Colonic mucosa (tissue), 4 donors: ENCODE measurements around the gene CEBPG. TPM values are rescaled to one million over a fixed set of nuclear protein-coding genes. Genes with fewer than 3 reads are reported as not detected.

ENCODE experiments used
- DNase-seq: peaks from one replicate; pipeline ENCODE4 v3.0.0-alpha.2; 2020
- H3K27ac ChIP-seq: fragments of 200-600 bp; one replicate; pipeline ENCODE4 v1.8.0; 2021
- H3K27me3 ChIP-seq: fragments of 200-600 bp; one replicate; pipeline ENCODE4 v1.8.0; 2021
- H3K36me3 ChIP-seq: fragments of 200-600 bp; one replicate; pipeline ENCODE4 v1.8.0; 2021
- H3K4me1 ChIP-seq: fragments of 200-600 bp; one replicate; pipeline ENCODE4 v1.8.0; 2021; ENCODE audit warnings: mild to moderate bottlenecking
- H3K4me3 ChIP-seq: fragments of 200-600 bp; one replicate; pipeline ENCODE4 v1.8.0; 2021
- H3K9ac ChIP-seq, 2 donors: one replicate each; pipeline ENCODE4 v1.7.0; 2013; ENCODE audit warnings: control low read depth in 2 of 2, low read depth in 2 of 2, low read length in 2 of 2
- H3K9me3 ChIP-seq: fragments of 200-600 bp; one replicate; pipeline ENCODE4 v1.8.0; 2021
- intact Hi-C: fragments of 100-400 bp; cut with DNase I; formaldehyde crosslinking; loops from one replicate; pipeline ENCODE4 v1.14.1; 2022
- total RNA-seq, 2 donors: library from RNA; stranded (reverse); fragmentation: NEBNext Ultra II Directional in 1 of 2; extraction: Animal tissue kit (Norgen Biotek cat#: 25700) in 1 of 2; gene quantifications; one replicate each; pipeline ENCODE4 v1.2.1, GENCODE V29; 2021
- TF ChIP-seq, protein P1 (sequence below): fragments of 200-600 bp; IDR thresholded peaks from one replicate; pipeline ENCODE4 v1.8.0; 2022; ENCODE audit warnings: antibody characterized with exemption, mild to moderate bottlenecking
- donor health status: healthy.
- donor health status: DM: no; HTN: no; CAD: no.
- donor health status: DM: no; HTN: no; CAD: no.

Gene CEBPG
- total RNA-seq, 2 donors from 2014 or later, result 62.1 to 72.3 TPM

DNA sequence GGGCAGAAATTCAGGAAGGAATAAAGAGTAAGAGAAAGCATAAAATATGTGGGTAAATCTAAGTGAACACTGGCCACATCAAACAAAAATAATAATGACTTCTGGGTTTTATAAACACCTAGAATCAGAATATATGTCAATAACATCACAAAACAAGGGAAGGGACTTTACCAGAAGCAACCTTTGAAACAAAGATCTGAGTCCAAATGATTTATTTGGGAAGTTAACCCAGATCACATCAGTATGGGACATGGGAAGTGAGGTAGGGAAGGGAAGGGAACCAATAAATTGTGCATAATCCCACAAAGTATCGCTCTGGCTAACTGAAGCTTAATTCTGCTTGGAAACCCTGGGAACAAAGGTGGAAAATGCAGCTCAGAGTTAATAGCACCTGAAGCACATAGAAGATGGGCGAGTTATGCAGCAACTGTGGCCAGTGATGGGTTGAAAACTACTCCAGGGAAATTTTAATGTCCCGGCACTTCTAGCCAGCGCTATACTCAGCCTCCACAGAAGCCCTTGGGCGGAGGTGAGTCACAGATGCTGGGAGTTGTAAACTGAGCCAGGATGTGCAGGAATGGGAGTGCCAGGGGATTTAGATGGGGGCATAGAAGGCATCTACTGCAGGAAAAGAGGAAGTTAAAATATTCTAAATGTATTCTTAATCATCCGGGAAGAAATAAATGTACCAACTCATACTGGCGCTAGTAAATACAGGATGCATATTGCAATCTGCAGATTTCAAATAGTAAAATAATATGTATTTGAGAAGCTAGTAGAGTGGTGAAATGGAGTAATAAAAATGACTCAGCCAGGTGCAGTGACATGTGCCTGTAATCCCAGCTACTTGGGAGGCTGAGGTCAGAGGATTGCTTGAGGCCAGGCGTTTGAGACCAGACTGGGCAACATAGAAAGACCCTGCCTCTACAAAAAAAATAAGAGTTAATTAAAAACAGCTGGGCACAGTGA, 34.2 kb upstream of the CEBPG start:
- Histone ChIP-seq H3K27ac (no peak overlapping the region), H3K9ac (no peak overlapping the region), H3K4me1 (no peaks in the 10 kb centered on the region), H3K36me3 (no peaks in the 10 kb centered on the region), H3K27me3 (peaks cover 3% of the 10 kb centered on the region), H3K4me3 (no peak overlapping the region), H3K9me3 (no peaks in the 10 kb centered on the region)
- intact Hi-C loops, result no loop called here
- DNase-seq, result no peak
- TF ChIP-seq, protein P1, sequence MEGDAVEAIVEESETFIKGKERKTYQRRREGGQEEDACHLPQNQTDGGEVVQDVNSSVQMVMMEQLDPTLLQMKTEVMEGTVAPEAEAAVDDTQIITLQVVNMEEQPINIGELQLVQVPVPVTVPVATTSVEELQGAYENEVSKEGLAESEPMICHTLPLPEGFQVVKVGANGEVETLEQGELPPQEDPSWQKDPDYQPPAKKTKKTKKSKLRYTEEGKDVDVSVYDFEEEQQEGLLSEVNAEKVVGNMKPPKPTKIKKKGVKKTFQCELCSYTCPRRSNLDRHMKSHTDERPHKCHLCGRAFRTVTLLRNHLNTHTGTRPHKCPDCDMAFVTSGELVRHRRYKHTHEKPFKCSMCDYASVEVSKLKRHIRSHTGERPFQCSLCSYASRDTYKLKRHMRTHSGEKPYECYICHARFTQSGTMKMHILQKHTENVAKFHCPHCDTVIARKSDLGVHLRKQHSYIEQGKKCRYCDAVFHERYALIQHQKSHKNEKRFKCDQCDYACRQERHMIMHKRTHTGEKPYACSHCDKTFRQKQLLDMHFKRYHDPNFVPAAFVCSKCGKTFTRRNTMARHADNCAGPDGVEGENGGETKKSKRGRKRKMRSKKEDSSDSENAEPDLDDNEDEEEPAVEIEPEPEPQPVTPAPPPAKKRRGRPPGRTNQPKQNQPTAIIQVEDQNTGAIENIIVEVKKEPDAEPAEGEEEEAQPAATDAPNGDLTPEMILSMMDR, result no peak

GRCh38 chr19:33340991-33341390, 32.5 kb upstream of the CEBPG start:
- intact Hi-C loops, result no loop called here
- peaks cover 3% of the 10 kb centered on the region for H3K27me3 ChIP-seq
- H3K36me3 ChIP-seq, result no peaks in the 10 kb centered on the region
- no peaks in the 10 kb centered on the region for H3K4me1 ChIP-seq
- no peak overlapping the region for H3K9ac ChIP-seq
- DNase-seq, result no peak
- TF ChIP-seq, protein P1, result no peak
- H3K4me3 ChIP-seq, result no peak overlapping the region
- H3K27ac ChIP-seq, result no peak overlapping the region
- H3K9me3 ChIP-seq, result no peaks in the 10 kb centered on the region

DNA sequence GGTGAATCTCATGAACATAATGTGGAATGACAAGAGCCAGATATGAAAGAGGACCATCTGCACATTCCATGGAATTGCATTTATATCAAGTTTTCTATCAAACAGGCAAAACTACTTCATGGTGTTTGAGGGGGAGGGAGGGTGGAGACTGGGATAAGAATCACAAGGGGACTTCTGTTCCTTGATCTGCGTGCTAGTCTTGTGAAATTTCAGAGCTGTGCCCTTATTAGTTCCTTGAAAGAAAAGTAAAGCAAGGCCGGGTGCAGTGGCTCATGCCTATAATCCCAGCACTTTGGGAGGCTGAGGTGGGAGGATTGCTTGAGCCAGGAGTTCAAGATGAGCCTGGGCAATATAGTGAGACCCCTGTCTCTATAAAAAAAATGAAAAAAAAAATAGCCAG, 30.2 kb upstream of the CEBPG start:
- no peaks in the 10 kb centered on the region for H3K9me3 ChIP-seq
- no peak overlapping the region for H3K4me3 ChIP-seq
- TF ChIP-seq, protein P1, result no peak
- H3K36me3 ChIP-seq, result no peaks in the 10 kb centered on the region
- no peak overlapping the region for H3K9ac ChIP-seq
- no peak for DNase-seq
- no peak overlapping the region for H3K27ac ChIP-seq
- H3K27me3 ChIP-seq, result peaks cover 3% of the 10 kb centered on the region
- intact Hi-C loops, result no loop called here
- no peaks in the 10 kb centered on the region for H3K4me1 ChIP-seq

- H3K4me3 ChIP-seq, result no peak overlapping the region
- no peaks in the 10 kb centered on the region for H3K4me1 ChIP-seq
- no peaks in the 10 kb centered on the region for H3K9me3 ChIP-seq
- TF ChIP-seq, protein P1, result no peak
- no peak overlapping the region for H3K9ac ChIP-seq
- DNase-seq, result no peak
- intact Hi-C loops, result no loop called here
- no peak overlapping the region for H3K27ac ChIP-seq
- no peaks in the 10 kb centered on the region for H3K36me3 ChIP-seq
- H3K27me3 ChIP-seq, result peaks cover 3% of the 10 kb centered on the region
Measured at GRCh38 chr19:33343859-33344572, 29.5 kb upstream of the CEBPG start.

DNA sequence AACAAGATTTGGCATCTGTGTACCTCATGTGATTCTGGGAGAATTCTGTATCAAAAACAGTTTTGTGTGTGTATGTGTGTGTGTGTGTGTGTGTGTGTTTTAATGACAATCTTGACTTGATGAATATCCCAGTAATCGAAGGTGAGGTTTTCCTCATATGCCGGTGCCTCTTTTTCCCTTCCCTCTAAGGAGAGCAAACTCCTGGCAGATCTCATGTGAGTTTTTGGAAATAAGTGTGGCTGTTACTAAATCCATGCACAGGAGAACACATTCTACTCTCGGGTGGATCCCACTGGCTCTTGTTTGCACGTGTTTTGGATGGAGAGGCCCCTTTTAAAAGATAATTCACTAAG, 29.0 kb upstream of the CEBPG start:
- H3K9ac ChIP-seq, result no peak overlapping the region
- TF ChIP-seq, protein P1, result no peak
- peaks cover 3% of the 10 kb centered on the region for H3K27me3 ChIP-seq
- no peaks in the 10 kb centered on the region for H3K36me3 ChIP-seq
- H3K27ac ChIP-seq, result no peak overlapping the region
- no peak overlapping the region for H3K4me3 ChIP-seq
- intact Hi-C loops, result no loop called here
- H3K9me3 ChIP-seq, result no peaks in the 10 kb centered on the region
- no peaks in the 10 kb centered on the region for H3K4me1 ChIP-seq
- no peak for DNase-seq
